Measurements from ENCODE around the gene TRIM67.

DNA sequence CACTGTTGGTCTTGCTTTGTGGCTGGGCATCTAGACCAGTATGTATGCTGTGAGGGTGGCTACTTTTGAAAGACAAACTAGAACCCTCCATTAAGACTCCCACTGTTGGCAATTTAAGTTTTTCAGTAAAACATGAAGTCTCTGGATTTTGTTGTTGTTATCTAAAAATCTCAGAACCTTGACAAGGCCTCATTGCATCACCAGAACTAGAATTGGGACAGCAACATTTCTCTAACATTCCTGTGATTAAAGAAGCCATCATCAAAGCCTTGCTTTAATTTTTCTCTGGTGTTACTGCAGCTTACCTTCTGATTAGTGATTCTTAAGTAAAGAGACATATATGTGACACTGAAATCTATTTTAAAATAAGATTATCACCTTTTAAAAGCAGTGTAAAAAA lies 4.5 kb downstream of the TRIM67 start:
- TF ChIP-seq, protein P1, sequence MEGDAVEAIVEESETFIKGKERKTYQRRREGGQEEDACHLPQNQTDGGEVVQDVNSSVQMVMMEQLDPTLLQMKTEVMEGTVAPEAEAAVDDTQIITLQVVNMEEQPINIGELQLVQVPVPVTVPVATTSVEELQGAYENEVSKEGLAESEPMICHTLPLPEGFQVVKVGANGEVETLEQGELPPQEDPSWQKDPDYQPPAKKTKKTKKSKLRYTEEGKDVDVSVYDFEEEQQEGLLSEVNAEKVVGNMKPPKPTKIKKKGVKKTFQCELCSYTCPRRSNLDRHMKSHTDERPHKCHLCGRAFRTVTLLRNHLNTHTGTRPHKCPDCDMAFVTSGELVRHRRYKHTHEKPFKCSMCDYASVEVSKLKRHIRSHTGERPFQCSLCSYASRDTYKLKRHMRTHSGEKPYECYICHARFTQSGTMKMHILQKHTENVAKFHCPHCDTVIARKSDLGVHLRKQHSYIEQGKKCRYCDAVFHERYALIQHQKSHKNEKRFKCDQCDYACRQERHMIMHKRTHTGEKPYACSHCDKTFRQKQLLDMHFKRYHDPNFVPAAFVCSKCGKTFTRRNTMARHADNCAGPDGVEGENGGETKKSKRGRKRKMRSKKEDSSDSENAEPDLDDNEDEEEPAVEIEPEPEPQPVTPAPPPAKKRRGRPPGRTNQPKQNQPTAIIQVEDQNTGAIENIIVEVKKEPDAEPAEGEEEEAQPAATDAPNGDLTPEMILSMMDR (IDR thresholded peaks at IDR 0.05; ENCODE audit: poor library complexity, severe bottlenecking), result no peak
- TF ChIP-seq EZH2 (IDR thresholded peaks at IDR 0.05; ENCODE audit: borderline replicate concordance, insufficient read depth, low read length, poor library complexity, severe bottlenecking) (no peak), TAF1 (IDR thresholded peaks at IDR 0.05; ENCODE audit: low read depth) (no peak), EP300 (conservative IDR thresholded peaks at IDR 0.05; ENCODE audit: poor library complexity, severe bottlenecking) (no peak), POLR2AphosphoS5 (IDR thresholded peaks at IDR 0.05) (no peak)

All from neural cell (in vitro differentiated cells).